PFSK-1 (cell line): ENCODE measurements around the gene LARP1.

ENCODE experiments used
- FOXP2 ChIP-seq: optimal IDR thresholded peaks from 2 replicates; pipeline ENCODE3; 2011; ENCODE audit warnings: borderline replicate concordance, control low read depth, inconsistent platforms; ENCODE audit not compliant: insufficient read depth; ENCODE audit errors: extremely low read length, extremely low read depth
- POLR2AphosphoS5 ChIP-seq: IDR thresholded peaks from 2 replicates; pipeline ENCODE4 v1.6.1; 2012; ENCODE audit warnings: low read depth, mild to moderate bottlenecking, control low read depth, low read length, moderate library complexity
- SIN3A ChIP-seq: IDR thresholded peaks from 2 replicates; pipeline ENCODE4 v1.6.1; 2012; ENCODE audit warnings: mild to moderate bottlenecking, low read length, moderate library complexity, borderline replicate concordance; ENCODE audit not compliant: insufficient read depth
- TAF1 ChIP-seq: IDR thresholded peaks from 2 replicates; pipeline ENCODE4 v1.6.1; 2012; ENCODE audit warnings: low read length, control low read depth, borderline replicate concordance; ENCODE audit not compliant: insufficient read depth
- TF ChIP-seq, protein P1 (sequence below), 2 experiments: IDR thresholded peaks; 2 replicates each; pipeline versions ENCODE4 v1.6.1 to v1.8.0; 2011 to 2012; ENCODE audit warnings: low read depth in 2 of 2, low read length in 2 of 2, control low read depth in 1 of 2, inconsistent platforms in 1 of 2, mild to moderate bottlenecking in 1 of 2, moderate library complexity in 1 of 2; ENCODE audit not compliant: insufficient read depth in 1 of 2

Gene LARP1

GRCh38 chr5:154816891-154817492 lies 61.8 kb downstream of the LARP1 start:
- TF ChIP-seq SIN3A (no peak), FOXP2 (no peak), POLR2AphosphoS5 (no peak), TAF1 (no peak)
- TF ChIP-seq, protein P1, sequence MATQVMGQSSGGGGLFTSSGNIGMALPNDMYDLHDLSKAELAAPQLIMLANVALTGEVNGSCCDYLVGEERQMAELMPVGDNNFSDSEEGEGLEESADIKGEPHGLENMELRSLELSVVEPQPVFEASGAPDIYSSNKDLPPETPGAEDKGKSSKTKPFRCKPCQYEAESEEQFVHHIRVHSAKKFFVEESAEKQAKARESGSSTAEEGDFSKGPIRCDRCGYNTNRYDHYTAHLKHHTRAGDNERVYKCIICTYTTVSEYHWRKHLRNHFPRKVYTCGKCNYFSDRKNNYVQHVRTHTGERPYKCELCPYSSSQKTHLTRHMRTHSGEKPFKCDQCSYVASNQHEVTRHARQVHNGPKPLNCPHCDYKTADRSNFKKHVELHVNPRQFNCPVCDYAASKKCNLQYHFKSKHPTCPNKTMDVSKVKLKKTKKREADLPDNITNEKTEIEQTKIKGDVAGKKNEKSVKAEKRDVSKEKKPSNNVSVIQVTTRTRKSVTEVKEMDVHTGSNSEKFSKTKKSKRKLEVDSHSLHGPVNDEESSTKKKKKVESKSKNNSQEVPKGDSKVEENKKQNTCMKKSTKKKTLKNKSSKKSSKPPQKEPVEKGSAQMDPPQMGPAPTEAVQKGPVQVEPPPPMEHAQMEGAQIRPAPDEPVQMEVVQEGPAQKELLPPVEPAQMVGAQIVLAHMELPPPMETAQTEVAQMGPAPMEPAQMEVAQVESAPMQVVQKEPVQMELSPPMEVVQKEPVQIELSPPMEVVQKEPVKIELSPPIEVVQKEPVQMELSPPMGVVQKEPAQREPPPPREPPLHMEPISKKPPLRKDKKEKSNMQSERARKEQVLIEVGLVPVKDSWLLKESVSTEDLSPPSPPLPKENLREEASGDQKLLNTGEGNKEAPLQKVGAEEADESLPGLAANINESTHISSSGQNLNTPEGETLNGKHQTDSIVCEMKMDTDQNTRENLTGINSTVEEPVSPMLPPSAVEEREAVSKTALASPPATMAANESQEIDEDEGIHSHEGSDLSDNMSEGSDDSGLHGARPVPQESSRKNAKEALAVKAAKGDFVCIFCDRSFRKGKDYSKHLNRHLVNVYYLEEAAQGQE (IDR thresholded peaks at IDR 0.05; ENCODE audit: insufficient read depth in 1 of 2, low read depth in 2 of 2, low read length in 2 of 2), result no peak

GRCh38 chr5:154817815-154818214 lies 62.6 kb downstream of the LARP1 start:
- TF ChIP-seq FOXP2, result no peak
- no peak; the same call in 1 of the 2 replicates for TF ChIP-seq POLR2AphosphoS5
- TF ChIP-seq, protein P1 (IDR thresholded peaks at IDR 0.05; ENCODE audit: insufficient read depth in 1 of 2, low read depth in 2 of 2, low read length in 2 of 2), result no peak
- no peak for TF ChIP-seq TAF1
- TF ChIP-seq SIN3A, result no peak

DNA sequence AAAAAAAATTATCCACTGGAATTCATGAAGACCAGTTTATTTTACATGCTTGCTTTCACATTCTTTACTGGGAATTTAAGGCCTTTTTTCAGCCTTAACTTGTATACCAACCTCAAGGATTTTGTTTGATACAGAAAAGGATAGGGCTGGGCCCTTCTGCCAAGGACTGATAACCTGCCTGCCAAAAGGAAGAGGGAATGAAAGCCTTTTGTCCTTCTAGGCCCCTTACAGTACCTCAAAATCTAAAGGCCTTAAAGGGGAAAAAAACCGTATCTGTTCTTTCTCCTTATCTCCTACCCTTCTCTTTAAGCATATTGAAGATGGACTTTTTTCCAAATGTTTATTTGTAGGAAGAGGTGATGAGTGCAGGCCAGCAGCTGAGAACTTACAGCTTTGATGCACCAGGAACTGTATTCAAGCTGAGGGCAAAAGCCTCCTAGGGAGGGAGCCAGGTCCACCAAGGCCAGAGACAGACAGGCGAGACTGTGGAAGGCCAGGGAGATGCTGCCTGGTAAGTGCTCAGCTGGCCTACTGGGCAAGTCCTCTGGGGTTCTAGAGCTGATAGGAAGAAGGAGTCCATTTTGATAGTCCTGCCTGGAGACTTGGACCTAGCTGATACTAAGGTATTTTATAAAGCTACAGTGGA lies 63.4 kb downstream of the LARP1 start:
- TF ChIP-seq TAF1 (no peak), SIN3A (no peak), POLR2AphosphoS5 (no peak; the same call in 1 of the 2 replicates), FOXP2 (no peak)
- TF ChIP-seq, protein P1 (IDR thresholded peaks at IDR 0.05; ENCODE audit: insufficient read depth in 1 of 2, low read depth in 2 of 2, low read length in 2 of 2), result no peak

DNA sequence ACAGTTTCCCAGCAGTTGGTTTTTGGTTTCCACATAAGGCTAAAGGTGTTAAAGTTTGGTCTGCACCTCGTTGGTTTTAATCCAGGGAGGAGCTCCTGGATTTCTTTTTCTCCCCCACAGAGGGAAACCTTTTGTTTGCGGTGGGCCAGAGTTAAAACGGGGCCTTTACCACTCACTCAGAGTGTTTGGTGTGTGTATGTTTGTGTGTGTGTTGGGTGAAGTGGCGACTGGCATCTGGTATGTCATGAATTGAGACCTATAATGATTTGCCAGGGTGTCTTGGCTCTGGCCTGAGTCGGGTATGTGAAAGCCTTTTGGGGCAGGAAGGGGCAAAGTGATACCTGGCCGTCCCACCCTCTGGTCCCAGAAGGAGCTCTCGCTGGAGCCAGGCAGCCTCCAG lies 64.4 kb downstream of the LARP1 start:
- no peak for TF ChIP-seq FOXP2
- TF ChIP-seq, protein P1 (IDR thresholded peaks at IDR 0.05; ENCODE audit: insufficient read depth in 1 of 2, low read depth in 2 of 2, low read length in 2 of 2), result no peak
- no peak for TF ChIP-seq SIN3A
- TF ChIP-seq POLR2AphosphoS5, result no peak
- no peak for TF ChIP-seq TAF1

DNA sequence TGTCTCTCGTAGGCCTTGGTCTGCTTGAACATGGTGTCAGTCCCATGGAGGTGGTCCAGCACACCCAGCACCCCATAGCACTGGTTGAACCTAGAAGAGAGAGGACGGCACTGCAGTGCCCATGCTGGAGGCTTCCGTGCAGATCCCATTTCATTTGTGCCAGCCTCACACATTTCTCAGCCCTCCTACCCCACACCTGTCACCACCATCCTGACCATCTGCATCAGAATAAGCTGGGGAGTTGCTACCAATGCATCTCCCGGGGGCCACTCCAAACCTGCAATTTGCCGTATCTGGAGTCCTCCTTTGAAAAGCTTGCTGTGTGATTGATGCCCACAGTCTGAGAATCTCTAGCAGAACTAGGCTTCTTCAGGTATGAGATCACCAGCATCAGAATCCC lies 65.2 kb downstream of the LARP1 start:
- no peak for TF ChIP-seq SIN3A
- TF ChIP-seq, protein P1 (IDR thresholded peaks at IDR 0.05; ENCODE audit: insufficient read depth in 1 of 2, low read depth in 2 of 2, low read length in 2 of 2), result no peak
- no peak for TF ChIP-seq TAF1
- no peak for TF ChIP-seq FOXP2
- TF ChIP-seq POLR2AphosphoS5, result no peak
